CD4-positive, CD25-positive, alpha-beta regulatory T cell (primary cell): ENCODE measurements around the gene FYN. TPM values are rescaled to one million over a fixed set of nuclear protein-coding genes. Genes with fewer than 3 reads are reported as not detected.
A peak's percentile ranks its signal among the peaks of the same experiment; 100 is the strongest.
"Not testable (repeated sequence)": the region's sequence is repeated elsewhere in the genome, so short reads cannot be mapped to it uniquely, and the experiment has no call there.

Experiments used
- ATAC-seq, 2 donors: fragments of 150-1000 bp; cut with Tn5 transposase; one replicate each; pipeline ENCODE4 v1.10.0; 2021; ENCODE audit warnings: low read depth in 2 of 2, moderate number of reproducible peaks in 2 of 2, moderate library complexity in 1 of 2
- DNase-seq, 3 donors: peaks; one replicate each; pipeline versions ENCODE4 v3.0.0 to v3.0.0-alpha.2; 2012 to 2022; ENCODE audit warnings: mixed read lengths in 1 of 3
- H3K27ac ChIP-seq: one replicate; pipeline ENCODE4 v1.7.0; 2013; ENCODE audit warnings: mild to moderate bottlenecking, low read length; ENCODE audit not compliant: insufficient read depth, poor library complexity, severe bottlenecking
- H3K27me3 ChIP-seq: one replicate; pipeline ENCODE4 v1.7.0; 2013; ENCODE audit warnings: low read length; ENCODE audit not compliant: control insufficient read depth, insufficient read depth
- H3K36me3 ChIP-seq: one replicate; pipeline ENCODE4 v1.7.0; 2013; ENCODE audit warnings: mild to moderate bottlenecking, low read length, moderate library complexity; ENCODE audit not compliant: control insufficient read depth, insufficient read depth
- H3K4me1 ChIP-seq: 2 replicates; pipeline ENCODE4 v1.7.0; 2013; ENCODE audit warnings: mild to moderate bottlenecking, low read length; ENCODE audit not compliant: insufficient read depth, control insufficient read depth, poor library complexity, severe bottlenecking
- H3K4me3 ChIP-seq: one replicate; pipeline ENCODE4 v1.7.0; 2013; ENCODE audit warnings: low read depth, mild to moderate bottlenecking, low read length, moderate library complexity
- H3K9me3 ChIP-seq, 2 experiments: 1 replicate in 1 of 2; 2 replicates in 1 of 2; pipeline ENCODE4 v1.7.0; 2013; ENCODE audit warnings: low read length in 2 of 2, mild to moderate bottlenecking in 1 of 2, moderate library complexity in 1 of 2; ENCODE audit not compliant: control insufficient read depth in 2 of 2
- H3K27ac Mint-ChIP-seq, 3 donors: one replicate each; pipeline ENCODE4 v1.8.0; 2020 to 2022; ENCODE audit warnings: mild to moderate bottlenecking in 3 of 3, mixed read lengths in 3 of 3, moderate library complexity in 2 of 3
- H3K27me3 Mint-ChIP-seq: one replicate; pipeline ENCODE4 v1.8.0; 2022; ENCODE audit warnings: mild to moderate bottlenecking, mixed read lengths
- H3K36me3 Mint-ChIP-seq: one replicate; pipeline ENCODE4 v1.8.0; 2020; ENCODE audit warnings: mixed read lengths
- H3K4me1 Mint-ChIP-seq, 4 donors: one replicate each; pipeline ENCODE4 v1.8.0; 2020 to 2022; ENCODE audit warnings: mixed read lengths in 4 of 4, mild to moderate bottlenecking in 1 of 4
- H3K4me3 Mint-ChIP-seq, 4 donors: one replicate each; pipeline ENCODE4 v1.8.0; 2020 to 2022; ENCODE audit warnings: mild to moderate bottlenecking in 4 of 4, mixed read lengths in 4 of 4, moderate library complexity in 3 of 4
- H3K9me3 Mint-ChIP-seq, 7 donors: one replicate each; pipeline ENCODE4 v1.8.0; 2020 to 2022; ENCODE audit warnings: mixed read lengths in 7 of 7, mild to moderate bottlenecking in 3 of 7, moderate library complexity in 2 of 7
- polyA plus RNA-seq, 4 donors: library from polyadenylated mRNA; unstranded; fragments of 300-500 nt; fragmentation: Illumina TruSeq; gene quantifications; one replicate each; pipeline ENCODE4 v1.2.3, GENCODE V29; 2021
- total RNA-seq: library from RNA; stranded (reverse); gene quantifications from one replicate; pipeline ENCODE4 v1.2.3, GENCODE V29; 2022

The FYN gene
- total and polyA plus RNA-seq, 5 donors from 2014 or later = 267 to 592 (median 295) TPM

- Mint-ChIP-seq H3K36me3 (no peaks in the 10 kb centered on the region), H3K9me3 (peaks cover 0 to 3% (median 0%) of the 10 kb centered on the region in 7 donors), H3K4me3 (no peak overlapping the region), H3K4me1 (peaks cover 4 to 12% (median 6%) of the 10 kb centered on the region in 4 donors), H3K27me3 (peaks cover 4% of the 10 kb centered on the region), H3K27ac (no peak overlapping the region)
- no peak overlapping the region for H3K4me3 ChIP-seq
- H3K27ac ChIP-seq = no peak overlapping the region
- H3K27me3 ChIP-seq = no peaks in the 10 kb centered on the region
- peak in 1 of 3 donors; percentile 9 for DNase-seq
- no peaks in the 10 kb centered on the region for H3K9me3 ChIP-seq
- H3K36me3 ChIP-seq = no peaks in the 10 kb centered on the region
- H3K4me1 ChIP-seq = no peaks in the 10 kb centered on the region
- ATAC-seq = no peak
Observed at GRCh38 chr6:111912904-111913303, 39.7 kb upstream of the FYN start.

GRCh38 chr6:111911428-111911827 lies 38.2 kb upstream of the FYN start:
- H3K27ac Mint-ChIP-seq = peak overlapping the region in 1 of 3 donors; percentile 60
- DNase-seq (peak in 1 of 3 donors; percentile 45), ATAC-seq (no peak)
- no peak overlapping the region for H3K4me3 Mint-ChIP-seq
- no peaks in the 10 kb centered on the region for H3K9me3 ChIP-seq
- no peaks in the 10 kb centered on the region for H3K4me1 ChIP-seq
- peaks cover 4% of the 10 kb centered on the region for H3K27me3 Mint-ChIP-seq
- no peak overlapping the region for H3K4me3 ChIP-seq
- peaks cover 0 to 5% (median 0%) of the 10 kb centered on the region in 7 donors for H3K9me3 Mint-ChIP-seq
- H3K27ac ChIP-seq = no peak overlapping the region
- H3K4me1 Mint-ChIP-seq = peaks cover 4 to 12% (median 6%) of the 10 kb centered on the region in 4 donors
- H3K27me3 ChIP-seq = no peaks in the 10 kb centered on the region
- no peaks in the 10 kb centered on the region for H3K36me3 ChIP-seq
- no peaks in the 10 kb centered on the region for H3K36me3 Mint-ChIP-seq

- ATAC-seq (no peak), DNase-seq (no peak)
- Mint-ChIP-seq H3K36me3 (no peaks in the 10 kb centered on the region), H3K4me3 (no peak overlapping the region), H3K27ac (peak overlapping the region in 1 of 3 donors; percentile 31), H3K9me3 (peaks cover 0 to 6% (median 0%) of the 10 kb centered on the region in 7 donors), H3K27me3 (peaks cover 4% of the 10 kb centered on the region), H3K4me1 (peaks cover 4 to 12% (median 6%) of the 10 kb centered on the region in 4 donors)
- Histone ChIP-seq H3K4me1 (no peaks in the 10 kb centered on the region), H3K27me3 (no peaks in the 10 kb centered on the region), H3K4me3 (no peak overlapping the region), H3K27ac (no peak overlapping the region), H3K36me3 (no peaks in the 10 kb centered on the region), H3K9me3 (no peaks in the 10 kb centered on the region)
Observed at GRCh38 chr6:111909238-111909637, 36.0 kb upstream of the FYN start.

GRCh38 chr6:111908365-111908764 lies 35.1 kb upstream of the FYN start:
- not testable (repeated sequence) for H3K9me3 Mint-ChIP-seq, H3K36me3 Mint-ChIP-seq, H3K27ac ChIP-seq, H3K4me3 Mint-ChIP-seq, H3K4me1 ChIP-seq, H3K27me3 ChIP-seq, H3K9me3 ChIP-seq, H3K27ac Mint-ChIP-seq, ATAC-seq, H3K27me3 Mint-ChIP-seq, DNase-seq, H3K36me3 ChIP-seq, H3K4me3 ChIP-seq
- peaks cover 4 to 12% (median 6%) of the 10 kb centered on the region in 4 donors for H3K4me1 Mint-ChIP-seq

- H3K4me3 ChIP-seq = no peak overlapping the region
- H3K27ac Mint-ChIP-seq = no peak overlapping the region
- H3K36me3 ChIP-seq = no peaks in the 10 kb centered on the region
- no peak for ATAC-seq
- no peaks in the 10 kb centered on the region for H3K9me3 Mint-ChIP-seq
- H3K27ac ChIP-seq = no peak overlapping the region
- no peaks in the 10 kb centered on the region for H3K27me3 ChIP-seq
- DNase-seq = no peak
- no peak overlapping the region for H3K4me3 Mint-ChIP-seq
- no peaks in the 10 kb centered on the region for H3K4me1 Mint-ChIP-seq
- no peaks in the 10 kb centered on the region for H3K27me3 Mint-ChIP-seq
- H3K4me1 ChIP-seq = no peaks in the 10 kb centered on the region
- no peaks in the 10 kb centered on the region for H3K36me3 Mint-ChIP-seq
- no peaks in the 10 kb centered on the region for H3K9me3 ChIP-seq
Observed at GRCh38 chr6:111900735-111901134, 27.5 kb upstream of the FYN start.

- no peak overlapping the region for H3K4me3 ChIP-seq
- no peak for DNase-seq
Observed at GRCh38 chr6:111899531-111899930, 26.3 kb upstream of the FYN start.

GRCh38 chr6:111898452-111898851 lies 25.2 kb upstream of the FYN start:
- Mint-ChIP-seq H3K27ac (no peak overlapping the region), H3K27me3 (no peaks in the 10 kb centered on the region), H3K4me3 (no peak overlapping the region), H3K9me3 (no peaks in the 10 kb centered on the region), H3K4me1 (no peaks in the 10 kb centered on the region), H3K36me3 (no peaks in the 10 kb centered on the region)
- H3K27ac ChIP-seq = no peak overlapping the region
- H3K36me3 ChIP-seq = no peaks in the 10 kb centered on the region
- H3K27me3 ChIP-seq = no peaks in the 10 kb centered on the region
- H3K4me1 ChIP-seq = no peaks in the 10 kb centered on the region
- no peak overlapping the region for H3K4me3 ChIP-seq
- no peak for ATAC-seq
- H3K9me3 ChIP-seq = no peaks in the 10 kb centered on the region
- no peak for DNase-seq

More at GRCh38 chr6:111899531-111899930, 26.3 kb upstream of the FYN start:
- Mint-ChIP-seq H3K36me3 (no peaks in the 10 kb centered on the region), H3K27ac (no peak overlapping the region), H3K9me3 (no peaks in the 10 kb centered on the region), H3K4me3 (no peak overlapping the region), H3K27me3 (no peaks in the 10 kb centered on the region), H3K4me1 (no peaks in the 10 kb centered on the region)
- no peak for ATAC-seq
- Histone ChIP-seq H3K27me3 (no peaks in the 10 kb centered on the region), H3K36me3 (no peaks in the 10 kb centered on the region), H3K4me1 (no peaks in the 10 kb centered on the region), H3K27ac (no peak overlapping the region), H3K9me3 (no peaks in the 10 kb centered on the region)

GRCh38 chr6:111894951-111895350 lies 21.7 kb upstream of the FYN start:
- no peak overlapping the region for H3K4me3 ChIP-seq
- H3K27me3 Mint-ChIP-seq = no peaks in the 10 kb centered on the region
- no peaks in the 10 kb centered on the region for H3K36me3 Mint-ChIP-seq
- H3K4me1 ChIP-seq = no peaks in the 10 kb centered on the region
- H3K36me3 ChIP-seq = no peaks in the 10 kb centered on the region
- DNase-seq (no peak), ATAC-seq (no peak)
- H3K9me3 Mint-ChIP-seq = peaks cover 0 to 2% (median 0%) of the 10 kb centered on the region in 7 donors
- H3K4me3 Mint-ChIP-seq = no peak overlapping the region
- no peak overlapping the region for H3K27ac Mint-ChIP-seq
- H3K4me1 Mint-ChIP-seq = peaks cover 0 to 2% (median under 1%) of the 10 kb centered on the region in 4 donors
- peaks cover 1% of the 10 kb centered on the region for H3K27me3 ChIP-seq
- no peaks in the 10 kb centered on the region for H3K9me3 ChIP-seq
- no peak overlapping the region for H3K27ac ChIP-seq
